CD14-positive monocyte (primary cell): ENCODE results near the gene PLA2G4B. TPM values are rescaled to one million over a fixed set of nuclear protein-coding genes. Genes with fewer than 3 reads are reported as not detected.

ENCODE experiments used
- DNase-seq, 3 donors: peaks; one replicate each; pipeline ENCODE4 v3.0.0-alpha.2; 2011 to 2022
- H2AFZ ChIP-seq: 2 replicates; pipeline ENCODE4 v1.6.0; 2012; ENCODE audit warnings: mild to moderate bottlenecking, low read depth, low read length, inconsistent platforms; ENCODE audit not compliant: insufficient read depth, poor library complexity, severe bottlenecking
- H3K27ac ChIP-seq, 2 donors: 1 replicate in 1 of 2; 2 replicates in 1 of 2; pipeline ENCODE4 v1.5.1; 2012 to 2013; ENCODE audit warnings: low read length in 2 of 2, control low read depth in 1 of 2, inconsistent platforms in 1 of 2, low read depth in 1 of 2, mild to moderate bottlenecking in 1 of 2
- H3K27me3 ChIP-seq, 2 donors: one replicate each; pipeline versions ENCODE4 v1.6.0 to v1.6.1; 2011 to 2013; ENCODE audit warnings: low read length in 2 of 2; ENCODE audit not compliant: control insufficient read depth in 2 of 2, insufficient read depth in 2 of 2
- H3K36me3 ChIP-seq, 2 donors: replicated peaks in 1 of 2; 1 replicate in 1 of 2; 2 replicates in 1 of 2; pipeline versions ENCODE4 v1.5.1 to v1.6.1; 2012 to 2013; ENCODE audit warnings: low read length in 2 of 2, control low read depth in 1 of 2, inconsistent platforms in 1 of 2, mild to moderate bottlenecking in 1 of 2; ENCODE audit not compliant: insufficient read depth in 2 of 2, control insufficient read depth in 1 of 2
- H3K4me1 ChIP-seq, 2 donors: 1 replicate in 1 of 2; 2 replicates in 1 of 2; pipeline versions ENCODE4 v1.5.1 to v1.6.1; 2012 to 2013; ENCODE audit warnings: low read length in 2 of 2, control low read depth in 1 of 2, inconsistent platforms in 1 of 2, mild to moderate bottlenecking in 1 of 2, moderate library complexity in 1 of 2; ENCODE audit not compliant: insufficient read depth in 2 of 2, control insufficient read depth in 1 of 2
- H3K4me2 ChIP-seq: replicated peaks from 2 replicates; pipeline ENCODE3; 2012; ENCODE audit warnings: low read length, moderate library complexity, mild to moderate bottlenecking; ENCODE audit not compliant: poor library complexity, severe bottlenecking; ENCODE audit errors: extremely low read depth
- H3K4me3 ChIP-seq, 3 experiments: fragments of 200-600 bp in 1 of 3; sonication (generic) in 1 of 3; replicated peaks in 1 of 3; 1 replicate in 2 of 3; 2 replicates in 1 of 3; pipeline ENCODE4 v1.5.1; 2011 to 2013; ENCODE audit warnings: low read length in 3 of 3, mild to moderate bottlenecking in 3 of 3, control low read depth in 2 of 3, low read depth in 2 of 3, inconsistent platforms in 1 of 3, moderate library complexity in 1 of 3
- H3K79me2 ChIP-seq: 2 replicates; pipeline ENCODE4 v1.6.0; 2012; ENCODE audit warnings: mild to moderate bottlenecking, control low read depth, inconsistent platforms, low read length, moderate library complexity; ENCODE audit not compliant: insufficient read depth
- H3K9ac ChIP-seq: 2 replicates; pipeline ENCODE4 v1.6.0; 2017; ENCODE audit warnings: low read length, mild to moderate bottlenecking; ENCODE audit not compliant: insufficient read depth, poor library complexity, severe bottlenecking
- H3K9me3 ChIP-seq, 2 donors: replicated peaks in 1 of 2; 1 replicate in 1 of 2; 2 replicates in 1 of 2; pipeline versions ENCODE4 v1.5.1 to v1.6.1; 2012 to 2013; ENCODE audit warnings: low read length in 2 of 2, control low read depth in 1 of 2; ENCODE audit not compliant: control insufficient read depth in 1 of 2, insufficient read depth in 1 of 2
- H4K20me1 ChIP-seq: 2 replicates; pipeline ENCODE4 v1.6.0; 2012; ENCODE audit warnings: mild to moderate bottlenecking, low read length, control low read depth, moderate library complexity; ENCODE audit not compliant: insufficient read depth
- H3K27ac Mint-ChIP-seq, 7 donors: one replicate each; pipeline ENCODE4 v1.8.0; 2020; ENCODE audit warnings: mild to moderate bottlenecking in 7 of 7, mixed read lengths in 7 of 7, moderate library complexity in 6 of 7, inconsistent platforms in 2 of 7
- H3K27me3 Mint-ChIP-seq, 3 donors: one replicate each; pipeline ENCODE4 v1.8.0; 2021 to 2022; ENCODE audit warnings: low read depth in 3 of 3, mild to moderate bottlenecking in 3 of 3, mixed read lengths in 3 of 3, moderate library complexity in 3 of 3, inconsistent platforms in 1 of 3
- H3K36me3 Mint-ChIP-seq, 2 donors: one replicate each; pipeline ENCODE4 v1.8.0; 2020; ENCODE audit warnings: mixed read lengths in 2 of 2, inconsistent platforms in 1 of 2, mild to moderate bottlenecking in 1 of 2
- H3K4me1 Mint-ChIP-seq: one replicate; pipeline ENCODE4 v1.8.0; 2020; ENCODE audit warnings: mild to moderate bottlenecking, mixed read lengths
- H3K4me3 Mint-ChIP-seq, 2 donors: one replicate each; pipeline ENCODE4 v1.8.0; 2020; ENCODE audit warnings: mild to moderate bottlenecking in 2 of 2, mixed read lengths in 2 of 2, moderate library complexity in 1 of 2
- H3K9me3 Mint-ChIP-seq, 7 donors: one replicate each; pipeline ENCODE4 v1.8.0; 2020 to 2022; ENCODE audit warnings: mixed read lengths in 7 of 7, mild to moderate bottlenecking in 6 of 7, moderate library complexity in 6 of 7, inconsistent platforms in 2 of 7
- WGBS: methylation state at CpG from one replicate; pipeline ENCODE4 v1.1.5; 2013; ENCODE audit warnings: missing lambda C conversion rate; ENCODE audit not compliant: insufficient coverage; 5-methylcytosine and 5-hydroxymethylcytosine counted together
- intact Hi-C, 2 donors: fragments of 100-400 bp; cut with micrococcal nuclease; formaldehyde crosslinking; loops; one replicate each; pipeline versions ENCODE4 v1.15.0 to v1.15.1; 2023
- polyA plus RNA-seq, 3 donors: library from polyadenylated mRNA; depleted of rRNA in 1 of 3; unstranded in 2 of 3; stranded (reverse) in 1 of 3; fragments of 300-500 nt in 2 of 3; fragments of >200 nt in 1 of 3; fragmentation: Illumina TruSeq in 2 of 3; gene quantifications; 1 replicate in 2 of 3; 2 replicates in 1 of 3; pipeline ENCODE4 v1.2.3, GENCODE V29; 2012 to 2021
- TF ChIP-seq, protein P1 (sequence below): fragments of 200-600 bp; IDR thresholded peaks from one replicate; pipeline ENCODE4 v1.8.0; 2022; ENCODE audit warnings: antibody characterized with exemption, mild to moderate bottlenecking

PLA2G4B gene
- polyA plus RNA-seq, 3 donors: 0.31 to 32.1 (median 1.6) TPM

DNA sequence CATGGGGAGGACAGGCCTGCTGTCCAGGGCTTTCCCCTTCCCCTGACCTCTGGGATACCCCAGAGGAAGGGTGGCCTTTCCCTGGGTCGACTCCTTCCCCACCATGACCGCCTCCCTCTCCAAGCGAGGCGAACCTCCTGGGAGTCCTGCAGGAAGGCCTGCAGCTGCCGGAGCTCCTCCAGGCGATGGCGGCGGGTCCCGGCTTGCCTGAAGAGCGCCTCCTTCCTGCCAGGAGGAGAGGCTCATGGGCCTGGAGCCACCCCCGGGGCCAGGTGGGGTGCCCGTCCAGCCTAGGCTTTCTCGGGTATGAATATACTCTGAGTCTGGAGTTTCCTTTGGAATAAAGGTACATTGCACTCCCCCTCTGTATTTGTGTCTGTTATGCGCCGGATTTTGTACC, 20.1 kb downstream of the PLA2G4B start:
- Mint-ChIP-seq H3K4me3 (no peak overlapping the region), H3K36me3 (no peaks in the 10 kb centered on the region), H3K4me1 (peaks cover 12% of the 10 kb centered on the region), H3K27ac (no peak overlapping the region), H3K27me3 (peaks cover 0 to 4% (median 1%) of the 10 kb centered on the region in 3 donors), H3K9me3 (no peaks in the 10 kb centered on the region)
- H3K9me3 ChIP-seq: no peaks in the 10 kb centered on the region
- H3K27ac ChIP-seq: no peak overlapping the region
- no peaks in the 10 kb centered on the region for H3K79me2 ChIP-seq
- WGBS: 100% methylated on average over 6 of the region's 15 CpGs
- H2AFZ ChIP-seq: no peak overlapping the region
- no peaks in the 10 kb centered on the region for H4K20me1 ChIP-seq
- DNase-seq: no peak
- TF ChIP-seq, protein P1, sequence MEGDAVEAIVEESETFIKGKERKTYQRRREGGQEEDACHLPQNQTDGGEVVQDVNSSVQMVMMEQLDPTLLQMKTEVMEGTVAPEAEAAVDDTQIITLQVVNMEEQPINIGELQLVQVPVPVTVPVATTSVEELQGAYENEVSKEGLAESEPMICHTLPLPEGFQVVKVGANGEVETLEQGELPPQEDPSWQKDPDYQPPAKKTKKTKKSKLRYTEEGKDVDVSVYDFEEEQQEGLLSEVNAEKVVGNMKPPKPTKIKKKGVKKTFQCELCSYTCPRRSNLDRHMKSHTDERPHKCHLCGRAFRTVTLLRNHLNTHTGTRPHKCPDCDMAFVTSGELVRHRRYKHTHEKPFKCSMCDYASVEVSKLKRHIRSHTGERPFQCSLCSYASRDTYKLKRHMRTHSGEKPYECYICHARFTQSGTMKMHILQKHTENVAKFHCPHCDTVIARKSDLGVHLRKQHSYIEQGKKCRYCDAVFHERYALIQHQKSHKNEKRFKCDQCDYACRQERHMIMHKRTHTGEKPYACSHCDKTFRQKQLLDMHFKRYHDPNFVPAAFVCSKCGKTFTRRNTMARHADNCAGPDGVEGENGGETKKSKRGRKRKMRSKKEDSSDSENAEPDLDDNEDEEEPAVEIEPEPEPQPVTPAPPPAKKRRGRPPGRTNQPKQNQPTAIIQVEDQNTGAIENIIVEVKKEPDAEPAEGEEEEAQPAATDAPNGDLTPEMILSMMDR: no peak
- H3K36me3 ChIP-seq: no peaks in the 10 kb centered on the region
- H3K9ac ChIP-seq: no peak overlapping the region
- no peaks in the 10 kb centered on the region for H3K27me3 ChIP-seq
- H3K4me2 ChIP-seq: no peak overlapping the region
- H3K4me3 ChIP-seq: no peak overlapping the region
- peaks cover 3 to 9% of the 10 kb centered on the region in 2 donors for H3K4me1 ChIP-seq
- intact Hi-C loops: no loop called here

DNA sequence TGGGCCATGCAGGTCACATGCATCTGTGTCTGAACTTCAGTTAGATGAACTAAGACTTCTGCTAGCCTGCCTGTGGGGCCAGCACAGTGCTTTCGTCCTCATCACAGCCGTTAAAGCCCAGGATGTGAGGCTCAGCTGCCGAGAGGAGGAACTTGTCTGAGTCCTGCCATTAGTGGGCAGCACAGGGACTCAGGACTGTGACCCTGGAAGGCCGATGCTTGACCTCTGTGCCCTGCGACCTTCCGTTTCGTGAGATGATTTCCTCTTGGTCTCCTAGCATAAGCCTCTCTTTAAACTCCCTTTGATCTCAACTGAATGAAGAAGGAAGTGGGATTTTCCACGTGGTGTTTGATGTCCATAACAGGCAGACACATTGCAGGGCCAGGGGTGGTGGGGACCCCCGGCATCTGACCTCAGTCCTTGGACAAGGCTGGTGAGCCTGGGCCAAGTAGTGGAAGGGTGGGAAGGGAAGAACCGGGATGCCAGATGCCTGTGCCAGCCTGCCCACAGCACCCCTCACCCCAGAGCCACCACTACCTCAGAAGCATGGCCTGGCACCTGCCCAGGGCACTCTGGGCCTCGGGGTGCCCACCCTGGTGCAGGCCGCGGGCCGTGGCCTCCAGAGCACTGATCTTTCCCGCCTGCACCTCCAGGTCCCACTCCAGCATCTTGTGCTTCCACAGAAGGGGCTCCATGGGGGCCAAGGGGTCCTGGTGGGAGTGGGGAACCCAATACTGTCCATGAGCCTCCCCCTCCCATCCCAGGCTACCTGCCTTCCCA, 21.6 kb downstream of the PLA2G4B start:
- H3K27me3 ChIP-seq: no peaks in the 10 kb centered on the region
- H3K36me3 ChIP-seq: no peaks in the 10 kb centered on the region
- no peaks in the 10 kb centered on the region for H3K79me2 ChIP-seq
- H3K4me3 ChIP-seq: no peak overlapping the region
- TF ChIP-seq, protein P1: peak; percentile 43
- peaks cover 3 to 9% of the 10 kb centered on the region in 2 donors for H3K4me1 ChIP-seq
- DNase-seq: peak; percentile 51 to 63 (median 63)
- no peak overlapping the region for H3K27ac ChIP-seq
- H3K9me3 ChIP-seq: no peaks in the 10 kb centered on the region
- H3K9me3 Mint-ChIP-seq: no peaks in the 10 kb centered on the region
- H4K20me1 ChIP-seq: no peaks in the 10 kb centered on the region
- 10% methylated on average over 7 of the region's 15 CpGs for WGBS
- intact Hi-C loops: no loop called here
- peaks cover 0 to 4% (median 1%) of the 10 kb centered on the region in 3 donors for H3K27me3 Mint-ChIP-seq
- no peak overlapping the region for H3K4me2 ChIP-seq
- peaks cover 12% of the 10 kb centered on the region for H3K4me1 Mint-ChIP-seq
- no peak overlapping the region for H3K9ac ChIP-seq
- no peaks in the 10 kb centered on the region for H3K36me3 Mint-ChIP-seq
- H3K27ac Mint-ChIP-seq: peak overlapping the region in 3 of 7 donors; percentile 18 to 57 (median 30)
- peak overlapping the region; percentile 37 for H2AFZ ChIP-seq
- H3K4me3 Mint-ChIP-seq: no peak overlapping the region
